SU-DHL-6 (cell line): ENCODE data around the gene CHD5.

ENCODE experiments used
- H2AFZ ChIP-seq: fragments of 200-600 bp; sonication (generic); 2 replicates; pipeline ENCODE4 v1.6.1; 2014; ENCODE audit warnings: low read depth, mild to moderate bottlenecking, moderate library complexity, mixed read lengths, antibody characterized with exemption, low read length; ENCODE audit not compliant: severe bottlenecking
- H3F3A ChIP-seq: fragments of 200-600 bp; shearing (Covaris generic); 2 replicates; pipeline ENCODE4 v1.6.0; 2016; ENCODE audit warnings: antibody characterized with exemption, mild to moderate bottlenecking; ENCODE audit not compliant: insufficient read depth
- H3K27ac ChIP-seq: fragments of 200-600 bp; sonication (generic); 2 replicates; pipeline ENCODE4 v1.5.1; 2016; ENCODE audit warnings: low read depth, mild to moderate bottlenecking, low read length, moderate library complexity, mixed read lengths
- H3K27me3 ChIP-seq: fragments of 200-600 bp; sonication (generic), shearing (Covaris generic); 2 replicates; pipeline ENCODE4 v1.6.0; 2014; ENCODE audit warnings: mild to moderate bottlenecking, low read length
- H3K36me3 ChIP-seq: fragments of 200-600 bp; sonication (generic); 2 replicates; pipeline ENCODE4 v1.6.1; 2014; ENCODE audit warnings: mild to moderate bottlenecking, low read length, mixed read lengths
- H3K4me2 ChIP-seq: fragments of 300-600, 200-600 bp; shearing (Covaris generic), sonication (generic); 2 replicates; pipeline ENCODE4 v1.6.0; 2014; ENCODE audit warnings: low read length, low read depth, mild to moderate bottlenecking; ENCODE audit not compliant: poor library complexity, severe bottlenecking
- H3K4me3 ChIP-seq: fragments of 200-600 bp; sonication (generic); 2 replicates; pipeline ENCODE4 v1.5.1; 2014; ENCODE audit warnings: antibody characterized with exemption, low read length, mild to moderate bottlenecking, mixed read lengths; ENCODE audit not compliant: insufficient read depth, poor library complexity, severe bottlenecking
- H3K79me2 ChIP-seq: fragments of 200-600 bp; sonication (generic); 2 replicates; pipeline ENCODE4 v1.6.1; 2014; ENCODE audit warnings: mild to moderate bottlenecking, low read length, moderate library complexity; ENCODE audit not compliant: insufficient read depth
- H3K9ac ChIP-seq: fragments of 200-600 bp; sonication (generic); 2 replicates; pipeline ENCODE4 v1.7.0; 2014; ENCODE audit warnings: mild to moderate bottlenecking, low read length
- H3K9me2 ChIP-seq: fragments of 200-600 bp; sonication (generic); replicated peaks from 2 replicates; pipeline ENCODE4 v1.6.1; 2014; ENCODE audit warnings: low read length; ENCODE audit not compliant: insufficient read depth
- H3K9me3 ChIP-seq: fragments of 200-600 bp; sonication (generic); 2 replicates; pipeline ENCODE4 v1.6.1; 2014; ENCODE audit warnings: low read length, mixed read lengths; ENCODE audit not compliant: insufficient read depth
- H4K20me1 ChIP-seq: fragments of 200-600 bp; sonication (generic); 2 replicates; pipeline ENCODE4 v1.6.1; 2014; ENCODE audit warnings: low read depth, mild to moderate bottlenecking, antibody characterized with exemption, low read length, moderate library complexity, mixed read lengths
- EZH2phosphoT487 ChIP-seq: fragments of 200-600 bp; sonication (generic), shearing (Covaris generic); conservative IDR thresholded peaks from 2 replicates; pipeline ENCODE4 v1.6.1; 2018; ENCODE audit warnings: mild to moderate bottlenecking, antibody characterized with exemption, low read length, moderate library complexity, mixed read lengths
- TF ChIP-seq, protein P1 (sequence below): fragments of 200-600 bp; sonication (generic); IDR thresholded peaks from one replicate; pipeline ENCODE4 v1.5.1; 2017; ENCODE audit warnings: antibody characterized with exemption, mild to moderate bottlenecking, low read length, moderate library complexity; ENCODE audit not compliant: insufficient read depth, poor library complexity, severe bottlenecking

Gene CHD5

DNA sequence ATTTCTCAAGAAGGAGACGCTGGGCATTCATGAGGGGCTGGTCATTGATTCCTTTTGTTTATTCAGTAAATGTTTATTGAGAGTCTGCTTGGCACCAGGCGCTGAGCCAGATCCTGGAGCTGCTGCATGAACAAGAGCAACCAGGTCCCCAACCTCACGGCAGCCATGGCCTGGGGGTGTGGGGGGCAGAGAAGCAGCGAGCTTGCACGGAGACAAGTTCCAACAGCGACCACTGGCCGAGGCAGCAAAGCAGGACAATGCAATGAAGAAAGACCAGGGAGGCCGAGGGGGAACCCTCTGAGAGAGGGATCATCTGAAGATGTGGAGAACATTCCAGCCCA, 126.9 kb downstream of the CHD5 start:
- H3F3A ChIP-seq, result no peaks in the 10 kb centered on the region
- TF ChIP-seq EZH2phosphoT487, result no peak
- TF ChIP-seq, protein P1, sequence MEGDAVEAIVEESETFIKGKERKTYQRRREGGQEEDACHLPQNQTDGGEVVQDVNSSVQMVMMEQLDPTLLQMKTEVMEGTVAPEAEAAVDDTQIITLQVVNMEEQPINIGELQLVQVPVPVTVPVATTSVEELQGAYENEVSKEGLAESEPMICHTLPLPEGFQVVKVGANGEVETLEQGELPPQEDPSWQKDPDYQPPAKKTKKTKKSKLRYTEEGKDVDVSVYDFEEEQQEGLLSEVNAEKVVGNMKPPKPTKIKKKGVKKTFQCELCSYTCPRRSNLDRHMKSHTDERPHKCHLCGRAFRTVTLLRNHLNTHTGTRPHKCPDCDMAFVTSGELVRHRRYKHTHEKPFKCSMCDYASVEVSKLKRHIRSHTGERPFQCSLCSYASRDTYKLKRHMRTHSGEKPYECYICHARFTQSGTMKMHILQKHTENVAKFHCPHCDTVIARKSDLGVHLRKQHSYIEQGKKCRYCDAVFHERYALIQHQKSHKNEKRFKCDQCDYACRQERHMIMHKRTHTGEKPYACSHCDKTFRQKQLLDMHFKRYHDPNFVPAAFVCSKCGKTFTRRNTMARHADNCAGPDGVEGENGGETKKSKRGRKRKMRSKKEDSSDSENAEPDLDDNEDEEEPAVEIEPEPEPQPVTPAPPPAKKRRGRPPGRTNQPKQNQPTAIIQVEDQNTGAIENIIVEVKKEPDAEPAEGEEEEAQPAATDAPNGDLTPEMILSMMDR, result no peak
- no peak overlapping the region for H3K27ac ChIP-seq
- no peaks in the 10 kb centered on the region for H3K9me3 ChIP-seq
- no peak overlapping the region for H2AFZ ChIP-seq
- no peaks in the 10 kb centered on the region for H3K9me2 ChIP-seq
- no peak overlapping the region for H3K9ac ChIP-seq
- H3K4me3 ChIP-seq, result no peak overlapping the region
- no peak overlapping the region for H3K4me2 ChIP-seq
- H3K36me3 ChIP-seq, result no peaks in the 10 kb centered on the region
- no peaks in the 10 kb centered on the region for H4K20me1 ChIP-seq
- no peaks in the 10 kb centered on the region for H3K27me3 ChIP-seq
- H3K79me2 ChIP-seq, result no peaks in the 10 kb centered on the region

DNA sequence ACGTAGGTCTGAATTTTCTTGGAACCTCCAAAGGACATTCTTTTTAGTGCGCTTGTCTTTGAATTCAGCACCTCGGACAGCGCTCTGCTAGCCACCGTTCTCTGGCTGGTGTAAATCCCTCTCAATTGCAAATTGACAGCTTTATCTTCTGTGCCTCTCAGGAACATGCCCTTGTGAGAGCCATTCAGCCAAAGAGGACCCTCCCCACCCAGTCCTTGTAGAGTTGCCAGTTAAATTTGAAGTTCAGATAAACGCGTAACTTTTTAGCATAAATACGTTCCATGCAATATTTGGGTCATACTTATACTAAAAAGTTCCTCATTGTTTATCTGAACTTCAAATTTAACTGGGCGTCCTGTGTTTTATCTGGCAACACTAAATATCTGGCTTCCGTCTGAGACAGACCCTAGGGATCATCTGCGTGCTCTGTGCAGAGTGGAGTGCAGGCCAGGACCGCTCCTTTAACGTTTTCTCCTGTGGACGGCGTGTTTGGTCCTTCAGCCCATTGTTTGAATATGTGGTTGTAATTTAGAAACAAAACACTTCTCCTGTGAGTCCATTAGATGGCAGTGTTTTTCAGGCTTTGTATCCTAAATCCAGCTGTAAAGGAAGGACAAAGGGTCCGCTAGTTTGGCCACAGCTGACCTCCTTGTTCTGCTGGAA, 127.4 kb downstream of the CHD5 start:
- no peak overlapping the region for H2AFZ ChIP-seq
- no peaks in the 10 kb centered on the region for H3K27me3 ChIP-seq
- TF ChIP-seq EZH2phosphoT487, result no peak
- TF ChIP-seq, protein P1, result no peak
- H3F3A ChIP-seq, result no peaks in the 10 kb centered on the region
- no peaks in the 10 kb centered on the region for H3K9me3 ChIP-seq
- no peak overlapping the region for H3K4me2 ChIP-seq
- no peaks in the 10 kb centered on the region for H3K36me3 ChIP-seq
- no peak overlapping the region for H3K27ac ChIP-seq
- no peak overlapping the region for H3K4me3 ChIP-seq
- no peaks in the 10 kb centered on the region for H3K79me2 ChIP-seq
- no peaks in the 10 kb centered on the region for H3K9me2 ChIP-seq
- no peaks in the 10 kb centered on the region for H4K20me1 ChIP-seq
- H3K9ac ChIP-seq, result no peak overlapping the region
